HAP-1 (cell line): Measurements from ENCODE around the gene SCN3B.

Experiments used
- DNase-seq, 2 experiments: peaks; one replicate each; pipeline ENCODE4 v3.0.0-alpha.2; 2016 to 2020; ENCODE audit warnings: low spot score in 2 of 2
- H3K27me3 ChIP-seq: fragments of 250-450 bp; sonication (Bioruptor Pico); 2 replicates; pipeline ENCODE4 v1.5.1; 2020; ENCODE audit warnings: low read depth, mild to moderate bottlenecking, moderate library complexity
- H3K36me3 ChIP-seq: fragments of 250-450 bp; sonication (Bioruptor Pico); replicated peaks from 2 replicates; pipeline ENCODE4 v1.5.1; 2020; ENCODE audit warnings: mild to moderate bottlenecking
- H3K4me1 ChIP-seq: fragments of 250-450 bp; sonication (Bioruptor Pico); 2 replicates; pipeline ENCODE4 v1.5.1; 2020; ENCODE audit warnings: mild to moderate bottlenecking
- H3K4me3 ChIP-seq: fragments of 250-450 bp; sonication (Bioruptor Pico); 2 replicates; pipeline ENCODE4 v1.5.1; 2020; ENCODE audit warnings: mild to moderate bottlenecking, moderate library complexity
- H3K9me3 ChIP-seq: fragments of 250-450 bp; sonication (Bioruptor Pico); 2 replicates; pipeline ENCODE4 v1.5.1; 2020; ENCODE audit warnings: mild to moderate bottlenecking, moderate library complexity
- in situ Hi-C: fragments of 300-500 bp; cut with MboI; formaldehyde crosslinking; loops from 3 replicates; pipeline ENCODE4 v1.14.3; 2020; ENCODE audit warnings: low sequenced_read_pairs, inconsistent platforms, mixed read lengths

The SCN3B gene

DNA sequence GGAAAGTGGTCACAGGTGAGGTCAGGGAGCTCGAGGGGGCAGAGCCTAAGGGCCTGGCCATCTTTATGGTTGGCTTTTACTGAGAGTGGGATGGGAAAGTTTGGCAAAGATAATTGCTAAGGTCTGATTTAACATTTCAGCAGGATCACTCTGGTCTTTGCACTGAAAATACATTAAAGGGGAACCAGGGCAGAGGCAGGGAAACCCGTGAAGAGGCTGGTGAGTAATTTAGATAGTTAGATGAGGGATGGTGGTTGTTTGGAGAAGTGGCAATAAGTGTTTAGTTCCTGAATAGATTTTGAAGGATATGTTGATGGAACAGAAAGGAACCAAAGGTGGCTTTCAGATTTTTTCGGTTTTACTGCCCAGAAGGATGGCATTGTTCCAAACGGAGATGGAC, 50.8 kb downstream of the SCN3B start:
- Histone ChIP-seq H3K4me3 (no peak overlapping the region), H3K9me3 (no peaks in the 10 kb centered on the region), H3K36me3 (peaks cover 25% of the 10 kb centered on the region), H3K27me3 (no peaks in the 10 kb centered on the region), H3K4me1 (no peaks in the 10 kb centered on the region)
- no peak for DNase-seq
- in situ Hi-C loops = no loop called here

DNA sequence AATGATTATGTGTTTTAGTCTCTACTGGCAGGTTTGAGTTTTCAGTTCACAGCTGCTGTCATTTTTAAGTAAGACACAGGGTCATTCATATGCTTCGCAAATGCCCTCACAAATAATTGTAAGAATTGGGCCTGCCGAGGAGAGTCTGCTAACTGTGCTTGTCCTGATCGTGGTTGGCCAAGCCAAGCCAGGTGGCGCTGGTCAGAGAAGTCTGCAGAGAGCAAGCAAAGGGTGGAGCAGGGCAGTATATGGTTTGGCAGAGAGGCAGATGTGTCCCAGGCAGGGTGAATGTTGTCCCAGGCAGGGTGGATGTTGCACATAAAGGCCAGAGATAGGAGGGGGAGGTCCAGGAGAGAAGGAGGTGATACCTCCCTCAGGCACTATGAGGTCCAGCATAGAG, 52.7 kb downstream of the SCN3B start:
- H3K4me1 ChIP-seq = no peaks in the 10 kb centered on the region
- H3K4me3 ChIP-seq = no peak overlapping the region
- H3K9me3 ChIP-seq = no peaks in the 10 kb centered on the region
- in situ Hi-C loops = no loop called here
- no peaks in the 10 kb centered on the region for H3K27me3 ChIP-seq
- no peak for DNase-seq
- peaks cover 19% of the 10 kb centered on the region for H3K36me3 ChIP-seq

DNA sequence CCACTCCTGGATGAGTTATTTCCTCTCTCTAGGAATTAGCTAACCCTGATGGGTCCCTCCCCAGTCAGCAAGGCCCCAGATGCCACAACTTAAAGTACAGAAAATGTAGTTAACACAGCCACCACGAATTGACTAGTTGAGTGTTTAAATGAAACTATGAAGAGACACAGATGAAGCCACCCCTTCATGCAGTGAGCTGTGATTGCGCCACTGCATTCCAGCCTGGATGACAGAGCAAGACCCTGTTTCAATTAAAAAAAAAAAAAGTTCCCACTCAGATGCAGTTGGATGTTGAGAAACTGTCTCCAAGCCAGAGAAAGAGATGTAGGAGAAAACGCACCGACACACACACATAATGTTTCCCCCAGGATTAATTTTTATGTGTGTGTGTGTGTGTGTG, 53.3 kb downstream of the SCN3B start:
- Histone ChIP-seq H3K36me3 (peaks cover 19% of the 10 kb centered on the region), H3K27me3 (no peaks in the 10 kb centered on the region), H3K9me3 (no peaks in the 10 kb centered on the region), H3K4me1 (no peaks in the 10 kb centered on the region), H3K4me3 (no peak overlapping the region)
- DNase-seq = no peak
- in situ Hi-C loops = no loop called here

DNA sequence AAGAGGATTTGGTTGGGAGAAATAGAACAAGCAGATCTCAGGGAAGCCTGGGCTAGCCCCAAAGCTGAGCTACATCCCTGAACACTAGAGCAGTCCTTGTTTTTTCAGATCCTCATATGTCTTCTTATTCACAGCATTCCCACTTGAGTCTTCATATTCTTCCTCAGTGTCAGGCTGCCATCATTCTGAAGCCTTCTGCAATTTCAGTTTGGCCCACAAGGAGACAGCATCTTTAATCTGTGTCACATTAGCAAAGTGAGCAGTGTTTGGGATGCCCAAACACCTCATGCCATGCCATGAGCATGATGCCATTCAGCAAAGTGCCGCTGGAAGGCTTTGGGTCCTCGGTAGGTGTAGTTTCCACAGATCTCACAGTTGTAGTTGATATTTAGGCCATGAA, 56.6 kb downstream of the SCN3B start:
- no peak for DNase-seq
- in situ Hi-C loops = no loop called here
- Histone ChIP-seq H3K4me3 (no peak overlapping the region), H3K27me3 (no peaks in the 10 kb centered on the region), H3K9me3 (no peaks in the 10 kb centered on the region), H3K36me3 (peaks cover 20% of the 10 kb centered on the region), H3K4me1 (no peaks in the 10 kb centered on the region)

DNA sequence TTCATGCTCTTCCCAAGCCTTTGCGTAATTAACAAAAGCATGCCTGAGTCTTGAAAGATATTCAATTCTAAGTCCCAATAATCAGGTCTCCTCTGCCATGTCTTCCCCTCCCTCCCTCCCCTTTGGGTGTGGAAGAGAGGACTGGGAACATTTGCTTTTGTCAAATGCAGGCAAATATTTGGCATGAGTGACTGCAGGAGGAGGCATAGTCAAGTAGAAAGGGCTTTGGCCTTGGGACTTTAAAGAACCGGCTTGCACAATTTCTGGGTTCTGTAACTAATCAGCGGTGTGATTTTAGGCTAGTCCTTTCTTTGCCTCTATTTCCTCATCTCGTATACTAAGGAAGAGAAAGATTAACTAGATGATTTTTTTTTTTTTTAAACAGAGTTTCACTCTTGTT, 59.5 kb downstream of the SCN3B start:
- Histone ChIP-seq H3K27me3 (no peaks in the 10 kb centered on the region), H3K4me1 (no peaks in the 10 kb centered on the region), H3K36me3 (peaks cover 8% of the 10 kb centered on the region; the same call in 1 of the 2 replicates), H3K4me3 (no peak overlapping the region), H3K9me3 (no peaks in the 10 kb centered on the region)
- in situ Hi-C loops = no loop called here
- no peak for DNase-seq

DNA sequence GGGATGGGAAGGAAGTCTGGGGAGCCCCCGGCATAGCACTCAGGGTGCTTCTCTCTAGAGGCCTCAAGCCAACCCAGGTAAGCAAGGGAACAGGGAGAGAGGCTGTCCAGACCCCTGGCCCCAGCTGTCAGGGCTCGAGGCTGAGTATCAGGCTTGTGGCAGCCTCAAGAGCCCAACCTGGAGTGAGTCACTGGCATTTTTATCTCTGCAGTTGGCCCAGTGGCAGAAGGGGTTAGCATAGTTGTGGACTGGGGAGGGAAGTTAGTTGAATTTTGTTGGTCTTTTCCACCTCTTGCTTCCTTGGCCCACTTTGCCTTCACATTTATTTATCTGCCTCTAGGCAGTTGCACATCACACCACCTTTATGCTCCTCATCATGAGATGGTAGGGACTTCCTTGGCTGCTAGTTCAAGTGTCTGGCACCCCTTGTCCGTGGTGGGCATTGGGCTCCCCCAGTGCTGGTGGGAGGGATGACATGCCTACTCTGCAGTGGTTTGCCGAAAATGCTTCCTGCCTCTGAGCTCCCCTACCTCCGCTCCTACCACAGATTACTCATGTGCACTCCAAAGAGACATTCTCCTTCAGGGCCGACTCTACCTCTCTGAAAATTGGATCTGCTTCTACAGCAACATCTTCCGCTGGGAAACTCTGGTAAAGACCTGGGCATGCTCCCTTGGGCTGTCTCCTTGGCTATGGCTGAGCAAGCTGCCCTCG, 60.1 kb downstream of the SCN3B start:
- peaks cover 7% of the 10 kb centered on the region; the same call in 1 of the 2 replicates for H3K36me3 ChIP-seq
- H3K9me3 ChIP-seq = no peaks in the 10 kb centered on the region
- no peak for DNase-seq
- H3K4me3 ChIP-seq = no peak overlapping the region
- no peaks in the 10 kb centered on the region for H3K27me3 ChIP-seq
- in situ Hi-C loops = no loop called here
- no peaks in the 10 kb centered on the region for H3K4me1 ChIP-seq

DNA sequence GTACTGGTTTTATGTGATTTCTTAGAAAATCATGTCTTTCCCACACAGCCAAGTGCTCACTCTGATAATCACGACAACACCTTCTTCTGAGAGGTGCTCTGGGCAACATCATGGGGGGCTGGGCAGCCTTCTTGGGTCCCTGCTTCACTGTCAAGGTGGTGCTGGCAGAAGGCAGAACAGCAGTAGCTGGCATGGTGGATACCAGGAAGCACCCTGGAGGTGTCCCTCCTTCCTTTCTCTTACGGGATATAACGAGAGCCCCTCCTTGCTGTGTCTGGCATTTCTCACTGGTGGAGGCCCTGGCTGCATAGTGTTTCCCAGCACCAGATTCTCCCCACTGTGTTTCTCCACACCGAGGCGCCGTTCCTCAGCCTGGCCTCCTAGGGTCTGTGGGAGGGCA, 60.9 kb downstream of the SCN3B start:
- Histone ChIP-seq H3K9me3 (no peaks in the 10 kb centered on the region), H3K27me3 (no peaks in the 10 kb centered on the region), H3K4me3 (no peak overlapping the region), H3K36me3 (peaks cover 7% of the 10 kb centered on the region; the same call in 1 of the 2 replicates), H3K4me1 (no peaks in the 10 kb centered on the region)
- no peak for DNase-seq
- in situ Hi-C loops = no loop called here

DNA sequence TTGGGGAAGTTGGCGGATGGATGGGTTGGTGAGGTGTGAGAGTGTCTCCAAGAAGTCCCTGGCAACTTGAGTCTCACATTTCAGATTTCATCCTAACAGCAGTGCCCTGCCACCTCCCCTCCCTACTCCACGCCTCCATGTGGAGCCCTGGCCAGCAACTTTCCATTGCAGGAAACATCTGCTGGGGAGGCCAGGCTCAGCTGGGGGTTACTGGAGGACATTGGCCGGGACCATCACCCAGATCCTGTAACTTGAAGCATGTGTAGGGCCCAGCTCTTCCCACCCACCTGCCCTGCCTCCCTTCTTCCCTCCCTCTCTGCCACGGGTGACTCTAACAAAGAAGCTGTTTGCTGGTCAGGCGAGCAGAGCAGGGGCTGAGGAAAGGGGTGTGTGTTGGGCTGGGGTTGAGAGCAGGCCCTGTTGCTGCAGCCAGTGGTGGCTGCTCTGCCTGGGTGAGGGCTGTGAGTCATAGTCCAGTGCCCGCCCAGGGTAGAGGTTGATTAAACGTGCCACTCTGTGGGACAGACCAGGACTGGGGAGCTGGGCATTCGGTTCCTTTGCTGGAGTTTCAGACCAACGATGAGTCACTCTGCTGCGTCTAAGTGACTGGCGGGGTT, 64.0 kb downstream of the SCN3B start:
- DNase-seq = no peak
- Histone ChIP-seq H3K27me3 (no peaks in the 10 kb centered on the region), H3K4me1 (peaks cover 2% of the 10 kb centered on the region; the same call in 1 of the 2 replicates), H3K9me3 (no peaks in the 10 kb centered on the region), H3K4me3 (no peak overlapping the region), H3K36me3 (no peaks in the 10 kb centered on the region)
- in situ Hi-C loops = no loop called here

DNA sequence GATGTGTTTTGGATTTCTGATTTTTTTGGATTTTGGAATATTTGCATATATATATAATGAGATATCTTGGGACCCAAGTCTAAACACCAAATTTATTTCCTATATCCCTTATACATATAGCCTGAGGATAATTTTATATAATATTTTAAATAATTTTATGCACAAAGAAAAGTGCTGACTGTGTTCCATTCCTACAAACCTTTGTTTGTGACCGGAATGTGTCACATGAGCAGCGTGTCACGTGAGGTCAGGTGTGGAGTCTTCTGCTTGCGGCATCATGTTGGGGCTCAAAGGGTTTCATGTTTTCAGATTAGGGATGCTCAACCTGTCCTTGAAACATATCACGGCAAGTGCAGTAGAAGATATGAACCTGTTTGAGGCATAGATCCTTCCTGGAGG, 65.6 kb downstream of the SCN3B start:
- no peak overlapping the region for H3K4me3 ChIP-seq
- H3K9me3 ChIP-seq = no peaks in the 10 kb centered on the region
- no peak for DNase-seq
- no peaks in the 10 kb centered on the region for H3K27me3 ChIP-seq
- peaks cover 5% of the 10 kb centered on the region; the same call in 1 of the 2 replicates for H3K4me1 ChIP-seq
- H3K36me3 ChIP-seq = no peaks in the 10 kb centered on the region
- in situ Hi-C loops = no loop called here

DNA sequence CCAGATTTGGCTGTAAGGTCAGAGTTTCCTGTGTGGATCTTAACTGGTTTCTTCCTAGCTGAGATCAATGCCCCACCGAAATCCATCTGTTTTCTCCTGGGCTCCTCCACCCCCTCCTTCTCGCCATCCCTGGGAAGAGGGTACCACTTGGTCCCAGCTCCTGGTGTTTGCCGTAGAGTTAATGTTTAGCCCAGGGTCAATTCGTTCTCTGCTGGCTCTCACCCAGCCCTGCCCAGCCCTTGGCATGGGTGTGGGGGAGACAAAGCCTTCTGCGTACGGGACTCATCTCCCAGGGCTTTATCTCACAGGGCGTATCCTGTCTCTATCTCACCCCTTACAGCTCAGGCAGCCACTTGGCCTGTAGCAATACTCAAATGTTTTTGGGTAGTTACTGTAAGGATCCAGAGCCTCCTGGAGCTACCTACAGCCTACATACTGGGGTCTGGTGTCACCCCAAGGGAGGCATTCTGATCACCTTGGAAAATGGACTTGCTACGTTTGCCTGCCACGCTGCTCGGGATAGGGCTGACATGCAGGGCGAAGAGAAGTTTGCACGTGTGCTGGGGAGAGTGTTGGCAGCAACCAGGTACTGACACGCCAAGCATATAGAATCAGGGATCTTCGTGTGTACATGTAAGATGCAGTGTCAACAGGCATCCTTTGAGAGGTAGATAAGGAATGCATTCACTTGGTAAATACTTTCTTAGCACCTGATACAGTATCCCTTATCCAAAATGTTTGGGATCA, 66.1 kb downstream of the SCN3B start:
- DNase-seq = no peak
- Histone ChIP-seq H3K27me3 (no peaks in the 10 kb centered on the region), H3K36me3 (no peaks in the 10 kb centered on the region), H3K4me3 (no peak overlapping the region), H3K4me1 (peaks cover 5% of the 10 kb centered on the region; the same call in 1 of the 2 replicates), H3K9me3 (no peaks in the 10 kb centered on the region)
- in situ Hi-C loops = no loop called here

DNA sequence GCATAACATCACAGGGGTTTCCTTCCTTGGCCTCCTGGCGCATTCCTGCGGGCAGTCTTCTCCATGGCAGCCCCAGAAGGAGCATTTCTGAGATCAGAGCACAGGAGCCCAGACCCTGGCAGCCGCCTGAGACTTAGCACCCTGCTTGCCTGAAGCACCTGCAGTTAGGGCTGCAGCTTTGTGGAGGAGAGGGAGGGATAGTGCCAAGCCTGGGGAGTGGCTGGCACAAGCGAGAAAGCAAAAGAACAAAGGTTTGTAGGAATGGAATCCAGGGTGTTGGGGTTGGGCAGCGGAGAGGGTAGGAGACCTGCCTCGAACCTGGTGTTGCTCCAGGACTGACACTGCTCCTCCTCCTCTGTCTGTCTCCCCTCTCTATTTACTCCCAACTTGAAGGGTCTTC, 66.9 kb downstream of the SCN3B start:
- H3K4me1 ChIP-seq = peaks cover 5% of the 10 kb centered on the region; the same call in 1 of the 2 replicates
- H3K9me3 ChIP-seq = no peaks in the 10 kb centered on the region
- no peak overlapping the region for H3K4me3 ChIP-seq
- H3K27me3 ChIP-seq = no peaks in the 10 kb centered on the region
- in situ Hi-C loops = no loop called here
- DNase-seq = no peak
- no peaks in the 10 kb centered on the region for H3K36me3 ChIP-seq

DNA sequence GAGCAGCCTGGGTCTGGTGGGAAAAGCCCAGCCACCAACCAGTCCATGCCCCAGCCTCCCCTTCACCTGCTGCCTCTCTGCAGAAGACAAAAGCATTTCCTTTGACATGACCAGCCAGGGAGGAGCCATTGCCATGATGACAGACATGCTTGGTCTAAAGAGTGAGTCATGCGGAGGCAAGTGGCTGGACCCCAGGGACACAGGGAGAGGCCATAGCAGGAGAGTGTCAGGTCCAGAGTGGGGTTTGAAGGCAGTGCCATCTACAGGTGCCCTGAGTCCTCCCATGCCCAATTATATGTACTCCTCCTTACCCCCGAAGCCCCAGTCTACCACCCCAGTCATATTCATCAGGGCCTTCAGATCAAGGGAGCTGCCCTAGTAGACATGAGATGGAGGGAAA, 67.4 kb downstream of the SCN3B start:
- no peaks in the 10 kb centered on the region for H3K9me3 ChIP-seq
- DNase-seq = no peak
- no peaks in the 10 kb centered on the region for H3K27me3 ChIP-seq
- peaks cover 5% of the 10 kb centered on the region; the same call in 1 of the 2 replicates for H3K4me1 ChIP-seq
- no peaks in the 10 kb centered on the region for H3K36me3 ChIP-seq
- H3K4me3 ChIP-seq = no peak overlapping the region
- in situ Hi-C loops = no loop called here

DNA sequence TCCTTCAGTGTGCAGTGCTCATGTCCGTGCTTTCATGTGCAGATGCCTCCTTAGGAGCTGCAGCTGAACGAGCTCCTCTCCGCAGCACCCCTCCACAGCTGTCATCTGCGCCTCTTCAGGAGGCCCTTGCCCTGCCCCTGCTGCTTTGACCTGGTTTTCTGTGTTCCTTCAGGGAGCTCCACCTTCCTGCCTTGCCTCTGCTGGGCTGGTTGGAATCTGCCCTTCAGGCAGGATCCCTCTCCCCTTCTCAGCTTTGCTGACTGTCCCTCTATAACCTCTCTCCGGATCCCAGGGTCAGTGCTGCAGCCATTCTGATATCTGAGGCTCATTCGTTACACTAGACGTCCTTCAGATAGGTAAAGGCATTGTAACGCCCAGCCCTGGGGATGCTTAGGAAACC, 67.9 kb downstream of the SCN3B start:
- no peak for DNase-seq
- Histone ChIP-seq H3K4me3 (no peak overlapping the region), H3K4me1 (peaks cover 5% of the 10 kb centered on the region; the same call in 1 of the 2 replicates), H3K27me3 (no peaks in the 10 kb centered on the region), H3K36me3 (no peaks in the 10 kb centered on the region), H3K9me3 (no peaks in the 10 kb centered on the region)
- in situ Hi-C loops = no loop called here

DNA sequence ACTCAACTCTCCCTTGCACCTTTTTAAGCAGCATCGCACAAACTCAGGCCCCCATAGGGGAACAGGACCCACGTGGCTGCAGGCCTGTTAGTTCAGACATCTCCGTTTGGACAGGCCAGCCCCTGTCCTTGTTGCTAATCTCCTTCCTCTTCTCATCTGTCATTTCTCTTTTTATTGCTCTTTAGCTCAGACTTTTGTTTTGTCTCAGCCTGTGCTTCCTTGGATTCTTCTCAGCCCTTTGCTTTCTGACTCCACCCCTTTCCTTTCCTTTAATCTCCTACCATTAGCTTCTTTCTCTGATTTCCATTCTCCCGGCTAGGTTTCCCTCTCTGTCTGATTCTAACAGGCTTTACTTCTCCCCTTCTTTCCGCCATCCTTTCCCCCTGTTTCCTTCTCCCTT, 68.7 kb downstream of the SCN3B start:
- H3K4me3 ChIP-seq = no peak overlapping the region
- in situ Hi-C loops = no loop called here
- no peaks in the 10 kb centered on the region for H3K36me3 ChIP-seq
- no peaks in the 10 kb centered on the region for H3K9me3 ChIP-seq
- peak; percentile 32 to 55 for DNase-seq
- H3K4me1 ChIP-seq = peaks cover 5% of the 10 kb centered on the region; the same call in 1 of the 2 replicates
- H3K27me3 ChIP-seq = no peaks in the 10 kb centered on the region
